Liver (tissue), 9 donors: ENCODE results near the gene LIMS2. TPM values are rescaled to one million over a fixed set of nuclear protein-coding genes. Genes with fewer than 3 reads are reported as not detected.

ENCODE experiments used
- DNase-seq: peaks from one replicate; pipeline ENCODE4 v3.0.0-alpha.2; 2017; ENCODE audit warnings: low spot score
- H3K27ac ChIP-seq, 2 donors: one replicate each; pipeline ENCODE4 v1.7.0; 2013; ENCODE audit warnings: inconsistent platforms in 2 of 2, low read length in 2 of 2, control low read depth in 1 of 2, low read depth in 1 of 2, mild to moderate bottlenecking in 1 of 2
- H3K27me3 ChIP-seq, 4 donors: one replicate each; pipeline versions ENCODE4 v1.6.1 to v1.7.0; 2013; ENCODE audit warnings: low read length in 3 of 4, inconsistent platforms in 1 of 4, mild to moderate bottlenecking in 1 of 4, moderate library complexity in 1 of 4; ENCODE audit not compliant: control insufficient read depth in 4 of 4, insufficient read depth in 4 of 4
- H3K36me3 ChIP-seq, 4 donors: one replicate each; pipeline versions ENCODE4 v1.6.1 to v1.7.0; 2013; ENCODE audit warnings: low read length in 3 of 4, mild to moderate bottlenecking in 3 of 4, low read depth in 1 of 4, moderate library complexity in 1 of 4; ENCODE audit not compliant: control insufficient read depth in 4 of 4, insufficient read depth in 3 of 4
- H3K4me1 ChIP-seq, 4 donors: one replicate each; pipeline versions ENCODE4 v1.6.1 to v1.7.0; 2013; ENCODE audit warnings: low read length in 3 of 4, mild to moderate bottlenecking in 3 of 4, moderate library complexity in 1 of 4; ENCODE audit not compliant: control insufficient read depth in 4 of 4, insufficient read depth in 4 of 4
- H3K4me3 ChIP-seq, 3 donors: one replicate each; pipeline versions ENCODE4 v1.6.1 to v1.7.0; 2013; ENCODE audit warnings: low read length in 3 of 3, control low read depth in 1 of 3, low read depth in 1 of 3, mild to moderate bottlenecking in 1 of 3
- H3K9ac ChIP-seq, 2 donors: one replicate each; pipeline ENCODE4 v1.7.0; 2013; ENCODE audit warnings: low read length in 2 of 2, mild to moderate bottlenecking in 2 of 2, moderate library complexity in 2 of 2, control low read depth in 1 of 2, low read depth in 1 of 2
- H3K9me3 ChIP-seq, 4 donors: one replicate each; pipeline versions ENCODE4 v1.6.1 to v1.7.0; 2013; ENCODE audit warnings: low read length in 3 of 4; ENCODE audit not compliant: control insufficient read depth in 4 of 4
- ATF3 ChIP-seq: IDR thresholded peaks from 2 replicates; pipeline ENCODE4 v1.6.1; 2016; ENCODE audit warnings: antibody characterized with exemption
- CTCF ChIP-seq: fragments of 150-350 bp; IDR thresholded peaks from 2 replicates; pipeline ENCODE4 v1.5.1; 2017; ENCODE audit warnings: improper control_type of control experiment, low read depth, low read length; ENCODE audit not compliant: missing input control
- EGR1 ChIP-seq, 2 donors: IDR thresholded peaks; 2 replicates each; pipeline ENCODE4 v1.6.1; 2016 to 2018; ENCODE audit warnings: antibody characterized with exemption in 2 of 2, low read depth in 2 of 2
- FOXA1 ChIP-seq: IDR thresholded peaks from 2 replicates; pipeline ENCODE4 v1.6.1; 2016; ENCODE audit warnings: antibody characterized with exemption
- FOXA2 ChIP-seq: IDR thresholded peaks from 2 replicates; pipeline ENCODE4 v1.6.1; 2016; ENCODE audit warnings: antibody characterized with exemption
- GABPA ChIP-seq, 2 donors: IDR thresholded peaks in 1 of 2; conservative IDR thresholded peaks in 1 of 2; 2 replicates each; pipeline ENCODE4 v1.6.1; 2016; ENCODE audit warnings: antibody characterized with exemption in 2 of 2, mild to moderate bottlenecking in 1 of 2, moderate library complexity in 1 of 2
- HNF4A ChIP-seq, 2 donors: conservative IDR thresholded peaks; 2 replicates each; pipeline ENCODE4 v1.6.1; 2016; ENCODE audit warnings: antibody characterized with exemption in 2 of 2, mild to moderate bottlenecking in 2 of 2
- HNF4G ChIP-seq: IDR thresholded peaks from 2 replicates; pipeline ENCODE4 v1.6.1; 2016; ENCODE audit warnings: antibody characterized with exemption
- JUND ChIP-seq, 2 donors: IDR thresholded peaks; 2 replicates each; pipeline ENCODE4 v1.6.1; 2016; ENCODE audit warnings: antibody characterized with exemption in 2 of 2
- NR2F2 ChIP-seq: IDR thresholded peaks from 2 replicates; pipeline ENCODE4 v1.6.1; 2016; ENCODE audit warnings: antibody characterized with exemption
- RAD21 ChIP-seq, 2 donors: IDR thresholded peaks; 2 replicates each; pipeline ENCODE4 v1.6.1; 2016; ENCODE audit warnings: antibody characterized with exemption in 2 of 2, mild to moderate bottlenecking in 2 of 2
- REST ChIP-seq: IDR thresholded peaks from 2 replicates; pipeline ENCODE4 v1.6.1; 2016; ENCODE audit warnings: antibody characterized with exemption, mild to moderate bottlenecking
- RXRA ChIP-seq, 2 donors: IDR thresholded peaks; 2 replicates each; pipeline ENCODE4 v1.6.1; 2017 to 2018; ENCODE audit warnings: antibody characterized with exemption in 2 of 2, mild to moderate bottlenecking in 1 of 2
- SP1 ChIP-seq: IDR thresholded peaks from 2 replicates; pipeline ENCODE4 v1.6.1; 2018; ENCODE audit warnings: antibody characterized with exemption, mild to moderate bottlenecking
- TAF1 ChIP-seq: conservative IDR thresholded peaks from 2 replicates; pipeline ENCODE4 v1.6.1; 2016; ENCODE audit warnings: antibody characterized with exemption, mild to moderate bottlenecking
- YY1 ChIP-seq: IDR thresholded peaks from 2 replicates; pipeline ENCODE4 v1.6.1; 2016; ENCODE audit warnings: antibody characterized with exemption, mild to moderate bottlenecking
- ZBTB33 ChIP-seq: IDR thresholded peaks from 2 replicates; pipeline ENCODE4 v1.6.1; 2016; ENCODE audit warnings: antibody characterized with exemption
- WGBS: extraction: QIAGEN DNeasy Blood & Tissue Kit; methylation state at CpG from one replicate; pipeline ENCODE4 v1.1.7; 2013; 5-methylcytosine and 5-hydroxymethylcytosine counted together
- polyA plus RNA-seq, 2 donors: library from polyadenylated mRNA; stranded (reverse) in 1 of 2; unstranded in 1 of 2; fragments of 200-250 nt in 1 of 2; fragments of >200 nt in 1 of 2; fragmentation: Nextera tagmentation in 1 of 2; extraction: Ambion mirVana in 1 of 2; gene quantifications; one replicate each; pipeline versions ENCODE4 v1.2.1 to v1.2.3, GENCODE V29; 2013 to 2015
- total RNA-seq, 2 donors: library from RNA; depleted of rRNA; stranded (reverse); fragments of >200 nt; gene quantifications; one replicate each; pipeline ENCODE4 v1.2.3, GENCODE V29; 2014
- TF ChIP-seq, protein P1 (sequence below): IDR thresholded peaks from 2 replicates; pipeline ENCODE4 v1.6.1; 2016; ENCODE audit warnings: antibody characterized with exemption
- donor health status: healthy.
- donor health status: healthy.
- donor health status: healthy.
- donor health status: healthy.
- donor health status: healthy.

Gene LIMS2
- total and polyA plus RNA-seq, 4 donors, result 1.4 to 17.9 (median 16.1) TPM

GRCh38 chr2:127678531-127678930 lies 3.2 kb upstream of the LIMS2 start (continued):
- no peak for TF ChIP-seq CTCF
- no peak for TF ChIP-seq GABPA (IDR thresholded peaks at IDR 0.05 in 1 of 2, conservative IDR thresholded peaks at IDR 0.05 in 1 of 2)
- no peak for TF ChIP-seq FOXA2
- no peak for TF ChIP-seq NR2F2
- no peak for TF ChIP-seq TAF1

DNA sequence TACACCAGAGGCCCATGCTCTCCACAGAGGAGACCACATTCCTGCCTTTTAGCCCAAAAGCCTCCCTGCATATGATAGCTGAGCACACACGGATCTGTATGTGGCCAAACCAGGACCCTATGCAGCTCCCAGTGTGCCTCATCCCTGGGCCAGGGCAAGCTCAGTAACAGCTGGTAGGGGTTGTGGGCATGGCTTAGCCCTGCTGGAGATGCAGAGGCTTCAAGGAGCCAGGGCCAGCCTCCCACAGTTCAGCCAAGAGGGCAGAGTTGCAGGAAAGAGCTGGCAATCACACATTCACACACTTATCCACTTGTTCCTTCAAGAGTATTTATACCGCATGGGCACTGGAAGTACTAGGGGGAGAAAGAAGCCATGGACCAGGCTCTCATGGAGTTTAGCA lies 1.6 kb upstream of the LIMS2 start:
- DNase-seq, result no peak
- Histone ChIP-seq H3K27me3 (no peaks in the 10 kb centered on the region), H3K27ac (no peak overlapping the region), H3K36me3 (no peaks in the 10 kb centered on the region), H3K4me3 (no peak overlapping the region), H3K9me3 (no peaks in the 10 kb centered on the region), H3K4me1 (peaks cover 2 to 25% (median 16%) of the 10 kb centered on the region in 4 donors), H3K9ac (no peak overlapping the region)
- TF ChIP-seq EGR1 (IDR thresholded peaks at IDR 0.05; ENCODE audit: low read depth in 2 of 2), result no peak
- no peak for TF ChIP-seq HNF4A (conservative IDR thresholded peaks at IDR 0.05)
- TF ChIP-seq REST, result no peak
- TF ChIP-seq CTCF, result no peak
- TF ChIP-seq, protein P1, sequence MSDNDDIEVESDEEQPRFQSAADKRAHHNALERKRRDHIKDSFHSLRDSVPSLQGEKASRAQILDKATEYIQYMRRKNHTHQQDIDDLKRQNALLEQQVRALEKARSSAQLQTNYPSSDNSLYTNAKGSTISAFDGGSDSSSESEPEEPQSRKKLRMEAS, result no peak
- TF ChIP-seq HNF4G, result no peak
- no peak for TF ChIP-seq NR2F2
- TF ChIP-seq GABPA (IDR thresholded peaks at IDR 0.05 in 1 of 2, conservative IDR thresholded peaks at IDR 0.05 in 1 of 2), result no peak
- TF ChIP-seq ATF3, result no peak
- TF ChIP-seq ZBTB33, result no peak
- no peak for TF ChIP-seq RXRA (IDR thresholded peaks at IDR 0.05)
- TF ChIP-seq TAF1, result no peak
- no peak for TF ChIP-seq JUND (IDR thresholded peaks at IDR 0.05)
- TF ChIP-seq YY1, result no peak
- TF ChIP-seq SP1, result no peak
- no peak for TF ChIP-seq FOXA1
- no peak for TF ChIP-seq RAD21 (IDR thresholded peaks at IDR 0.05)
- no peak for TF ChIP-seq FOXA2
- WGBS, result 94% methylated on average over 2 of the region's 2 CpGs
